SK-N-SH treated with all-trans-retinoic acid at 6 μM for 48 hours (cell line): ENCODE data around the gene ATP10B.

Experiments
- ATAC-seq: fragments of 200-7000 bp; cut with Tn5 transposase; 3 replicates; pipeline ENCODE4 v1.9.1; 2020; ENCODE audit warnings: mild to moderate bottlenecking, moderate library complexity
- ARNTL ChIP-seq: fragments of 450-650 bp; formaldehyde crosslinking; IDR thresholded peaks from 2 replicates; pipeline ENCODE4 v1.5.0; 2020; ENCODE audit warnings: low read depth, mild to moderate bottlenecking, moderate library complexity, borderline replicate concordance
- BACH2 ChIP-seq: fragments of 250-450 bp; sonication (Bioruptor Pico); IDR thresholded peaks from 2 replicates; pipeline ENCODE4 v1.9.0; 2021; ENCODE audit warnings: mild to moderate bottlenecking, borderline replicate concordance
- CSDC2 ChIP-seq: fragments of 250-450 bp; sonication (Bioruptor Pico); IDR thresholded peaks from 2 replicates; pipeline ENCODE4 v1.5.0; 2020; ENCODE audit warnings: mild to moderate bottlenecking, moderate library complexity
- ESRRG ChIP-seq: fragments of 250-450 bp; sonication (Bioruptor Pico); IDR thresholded peaks from 2 replicates; pipeline ENCODE4 v1.6.1; 2021; ENCODE audit warnings: mild to moderate bottlenecking
- GLIS3 ChIP-seq: fragments of 250-450 bp; sonication (Bioruptor Pico); IDR thresholded peaks from 2 replicates; pipeline ENCODE4 v1.5.0; 2020; ENCODE audit warnings: mild to moderate bottlenecking, moderate library complexity
- ISL1 ChIP-seq: fragments of 250-450 bp; sonication (Bioruptor Pico); IDR thresholded peaks from 2 replicates; pipeline ENCODE4 v2.1.2; 2022; ENCODE audit warnings: mild to moderate bottlenecking, moderate library complexity
- OSR1 ChIP-seq: fragments of 250-450 bp; sonication (Bioruptor Pico); IDR thresholded peaks from 2 replicates; pipeline ENCODE4 v1.8.0; 2022; ENCODE audit warnings: moderate library complexity, mild to moderate bottlenecking, inconsistent platforms
- PPARA ChIP-seq: fragments of 250-450 bp; sonication (Bioruptor Pico); IDR thresholded peaks from 2 replicates; pipeline ENCODE4 v1.5.0; 2020; ENCODE audit warnings: mild to moderate bottlenecking, borderline replicate concordance
- RARB ChIP-seq: fragments of 250-450 bp; sonication (Bioruptor Pico); IDR thresholded peaks from 2 replicates; pipeline ENCODE4 v1.8.0; 2021; ENCODE audit warnings: mild to moderate bottlenecking, moderate library complexity
- SNAI2 ChIP-seq: fragments of 250-450 bp; sonication (Bioruptor Pico); IDR thresholded peaks from 2 replicates; pipeline ENCODE4 v1.5.0; 2020; ENCODE audit warnings: mild to moderate bottlenecking, moderate library complexity
- TCF4 ChIP-seq: fragments of 250-450 bp; sonication (Bioruptor Pico); IDR thresholded peaks from 2 replicates; pipeline ENCODE4 v1.8.0; 2021; ENCODE audit warnings: mild to moderate bottlenecking, moderate library complexity, borderline replicate concordance
- TOX ChIP-seq: fragments of 250-450 bp; sonication (Bioruptor Pico); IDR thresholded peaks from 2 replicates; pipeline ENCODE4 v1.8.0; 2021; ENCODE audit warnings: mild to moderate bottlenecking, moderate library complexity, borderline replicate concordance
- ZC3H10 ChIP-seq: fragments of 250-450 bp; sonication (Bioruptor Pico); IDR thresholded peaks from 2 replicates; pipeline ENCODE4 v1.5.1; 2021; ENCODE audit warnings: mild to moderate bottlenecking, moderate library complexity
- ZFP3 ChIP-seq: fragments of 250-450 bp; sonication (Bioruptor Pico); IDR thresholded peaks from 2 replicates; pipeline ENCODE4 v1.5.0; 2020; ENCODE audit warnings: mild to moderate bottlenecking, moderate library complexity
- ZFP30 ChIP-seq: fragments of 450-650 bp; formaldehyde crosslinking; IDR thresholded peaks from 2 replicates; pipeline ENCODE4 v1.5.0; 2022; ENCODE audit warnings: mild to moderate bottlenecking, moderate library complexity
- ZNF565 ChIP-seq: fragments of 450-650 bp; formaldehyde crosslinking; conservative IDR thresholded peaks from 2 replicates; pipeline ENCODE4 v1.5.0; 2020; ENCODE audit warnings: low read depth, mild to moderate bottlenecking, moderate library complexity
- ZNF70 ChIP-seq: fragments of 450-650 bp; formaldehyde crosslinking; IDR thresholded peaks from 2 replicates; pipeline ENCODE4 v1.5.0; 2020; ENCODE audit warnings: mild to moderate bottlenecking, moderate library complexity
- ZNF8 ChIP-seq: fragments of 450-650 bp; formaldehyde crosslinking; IDR thresholded peaks from 2 replicates; pipeline ENCODE4 v1.5.0; 2020; ENCODE audit warnings: mild to moderate bottlenecking, moderate library complexity
- TF ChIP-seq, protein P1 (sequence below): fragments of 250-450 bp; sonication (Bioruptor Pico); IDR thresholded peaks from 2 replicates; pipeline ENCODE4 v1.8.0; 2021; ENCODE audit warnings: low read depth, mild to moderate bottlenecking, moderate library complexity, borderline replicate concordance
- TF ChIP-seq, protein P2 (sequence below): fragments of 250-450 bp; sonication (Bioruptor Pico); IDR thresholded peaks from 2 replicates; pipeline ENCODE4 v1.5.1; 2021; ENCODE audit warnings: mild to moderate bottlenecking, moderate library complexity
- TF ChIP-seq, protein P3 (sequence below): fragments of 250-450 bp; sonication (Bioruptor Pico); IDR thresholded peaks from 2 replicates; pipeline ENCODE4 v1.8.0; 2020; ENCODE audit warnings: mild to moderate bottlenecking, moderate library complexity, borderline replicate concordance
- TF ChIP-seq, protein P4 (sequence below): fragments of 250-450 bp; sonication (Bioruptor Pico); IDR thresholded peaks from 2 replicates; pipeline ENCODE4 v1.5.1; 2020; ENCODE audit warnings: low read depth, mild to moderate bottlenecking, moderate library complexity
- TF ChIP-seq, protein P5 (sequence below): fragments of 250-450 bp; sonication (Bioruptor Pico); IDR thresholded peaks from 2 replicates; pipeline ENCODE4 v1.5.0; 2020; ENCODE audit warnings: mild to moderate bottlenecking, moderate library complexity

The ATP10B gene

DNA sequence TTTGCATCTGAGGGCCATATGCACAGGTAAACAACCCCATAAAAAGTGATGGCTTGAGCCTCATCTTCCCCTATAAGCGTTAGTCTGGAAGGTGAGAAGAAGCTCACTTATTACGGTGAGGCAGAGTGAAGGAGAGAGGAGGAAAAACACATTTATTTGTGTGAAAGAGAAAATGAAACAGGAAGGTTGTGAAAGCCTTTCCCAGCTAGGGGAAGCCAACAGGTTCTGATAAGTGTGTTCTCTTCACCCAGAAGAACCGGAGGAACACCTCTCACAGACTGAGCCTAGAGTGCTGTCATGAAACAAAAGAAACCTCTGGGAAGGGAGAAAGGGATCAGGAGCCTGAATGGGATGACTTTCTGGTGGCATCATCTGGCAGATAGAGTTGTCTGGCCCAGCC, 237.9 kb downstream of the ATP10B start:
- no peak for ATAC-seq

DNA sequence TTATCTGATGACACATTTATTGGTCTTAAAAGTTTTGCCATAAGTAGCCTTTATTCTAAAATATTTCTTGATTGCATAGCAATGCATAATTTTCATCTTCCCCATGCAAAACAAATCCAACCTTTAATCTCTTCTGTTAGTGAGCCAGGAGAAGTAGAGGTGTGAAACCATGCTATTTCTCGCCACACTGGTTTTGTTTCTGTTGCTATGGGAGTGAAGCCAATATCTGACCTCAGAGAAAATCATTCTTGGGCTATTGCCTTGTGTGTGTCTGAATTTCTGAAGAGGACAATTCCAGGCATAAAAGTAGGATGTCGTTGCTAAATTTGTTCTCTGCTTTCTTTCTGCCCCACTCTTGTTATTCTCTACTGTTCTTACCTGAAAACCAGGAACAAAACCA, 246.7 kb downstream of the ATP10B start:
- TF ChIP-seq ESRRG (CRISPR knock-in tag) = no peak
- TF ChIP-seq, protein P1, sequence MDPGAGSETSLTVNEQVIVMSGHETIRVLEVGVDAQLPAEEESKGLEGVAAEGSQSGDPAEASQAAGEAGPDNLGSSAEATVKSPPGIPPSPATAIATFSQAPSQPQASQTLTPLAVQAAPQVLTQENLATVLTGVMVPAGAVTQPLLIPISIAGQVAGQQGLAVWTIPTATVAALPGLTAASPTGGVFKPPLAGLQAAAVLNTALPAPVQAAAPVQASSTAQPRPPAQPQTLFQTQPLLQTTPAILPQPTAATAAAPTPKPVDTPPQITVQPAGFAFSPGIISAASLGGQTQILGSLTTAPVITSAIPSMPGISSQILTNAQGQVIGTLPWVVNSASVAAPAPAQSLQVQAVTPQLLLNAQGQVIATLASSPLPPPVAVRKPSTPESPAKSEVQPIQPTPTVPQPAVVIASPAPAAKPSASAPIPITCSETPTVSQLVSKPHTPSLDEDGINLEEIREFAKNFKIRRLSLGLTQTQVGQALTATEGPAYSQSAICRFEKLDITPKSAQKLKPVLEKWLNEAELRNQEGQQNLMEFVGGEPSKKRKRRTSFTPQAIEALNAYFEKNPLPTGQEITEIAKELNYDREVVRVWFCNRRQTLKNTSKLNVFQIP (CRISPR knock-in tag) = no peak
- TF ChIP-seq BACH2 (CRISPR knock-in tag) = no peak
- TF ChIP-seq OSR1 (CRISPR knock-in tag) = no peak
- no peak for TF ChIP-seq ARNTL
- no peak for TF ChIP-seq ZNF70 (CRISPR knock-in tag)
- no peak for TF ChIP-seq SNAI2
- TF ChIP-seq ZC3H10 (CRISPR knock-in tag) = no peak
- TF ChIP-seq, protein P2, sequence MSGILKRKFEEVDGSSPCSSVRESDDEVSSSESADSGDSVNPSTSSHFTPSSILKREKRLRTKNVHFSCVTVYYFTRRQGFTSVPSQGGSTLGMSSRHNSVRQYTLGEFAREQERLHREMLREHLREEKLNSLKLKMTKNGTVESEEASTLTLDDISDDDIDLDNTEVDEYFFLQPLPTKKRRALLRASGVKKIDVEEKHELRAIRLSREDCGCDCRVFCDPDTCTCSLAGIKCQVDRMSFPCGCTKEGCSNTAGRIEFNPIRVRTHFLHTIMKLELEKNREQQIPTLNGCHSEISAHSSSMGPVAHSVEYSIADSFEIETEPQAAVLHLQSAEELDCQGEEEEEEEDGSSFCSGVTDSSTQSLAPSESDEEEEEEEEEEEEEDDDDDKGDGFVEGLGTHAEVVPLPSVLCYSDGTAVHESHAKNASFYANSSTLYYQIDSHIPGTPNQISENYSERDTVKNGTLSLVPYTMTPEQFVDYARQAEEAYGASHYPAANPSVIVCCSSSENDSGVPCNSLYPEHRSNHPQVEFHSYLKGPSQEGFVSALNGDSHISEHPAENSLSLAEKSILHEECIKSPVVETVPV (CRISPR knock-in tag) = no peak
- TF ChIP-seq ZNF565 (CRISPR knock-in tag) = no peak
- no peak for TF ChIP-seq ZFP3 (CRISPR knock-in tag)
- TF ChIP-seq, protein P3, sequence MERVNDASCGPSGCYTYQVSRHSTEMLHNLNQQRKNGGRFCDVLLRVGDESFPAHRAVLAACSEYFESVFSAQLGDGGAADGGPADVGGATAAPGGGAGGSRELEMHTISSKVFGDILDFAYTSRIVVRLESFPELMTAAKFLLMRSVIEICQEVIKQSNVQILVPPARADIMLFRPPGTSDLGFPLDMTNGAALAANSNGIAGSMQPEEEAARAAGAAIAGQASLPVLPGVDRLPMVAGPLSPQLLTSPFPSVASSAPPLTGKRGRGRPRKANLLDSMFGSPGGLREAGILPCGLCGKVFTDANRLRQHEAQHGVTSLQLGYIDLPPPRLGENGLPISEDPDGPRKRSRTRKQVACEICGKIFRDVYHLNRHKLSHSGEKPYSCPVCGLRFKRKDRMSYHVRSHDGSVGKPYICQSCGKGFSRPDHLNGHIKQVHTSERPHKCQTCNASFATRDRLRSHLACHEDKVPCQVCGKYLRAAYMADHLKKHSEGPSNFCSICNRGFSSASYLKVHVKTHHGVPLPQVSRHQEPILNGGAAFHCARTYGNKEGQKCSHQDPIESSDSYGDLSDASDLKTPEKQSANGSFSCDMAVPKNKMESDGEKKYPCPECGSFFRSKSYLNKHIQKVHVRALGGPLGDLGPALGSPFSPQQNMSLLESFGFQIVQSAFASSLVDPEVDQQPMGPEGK (CRISPR knock-in tag) = no peak
- TF ChIP-seq, protein P4, sequence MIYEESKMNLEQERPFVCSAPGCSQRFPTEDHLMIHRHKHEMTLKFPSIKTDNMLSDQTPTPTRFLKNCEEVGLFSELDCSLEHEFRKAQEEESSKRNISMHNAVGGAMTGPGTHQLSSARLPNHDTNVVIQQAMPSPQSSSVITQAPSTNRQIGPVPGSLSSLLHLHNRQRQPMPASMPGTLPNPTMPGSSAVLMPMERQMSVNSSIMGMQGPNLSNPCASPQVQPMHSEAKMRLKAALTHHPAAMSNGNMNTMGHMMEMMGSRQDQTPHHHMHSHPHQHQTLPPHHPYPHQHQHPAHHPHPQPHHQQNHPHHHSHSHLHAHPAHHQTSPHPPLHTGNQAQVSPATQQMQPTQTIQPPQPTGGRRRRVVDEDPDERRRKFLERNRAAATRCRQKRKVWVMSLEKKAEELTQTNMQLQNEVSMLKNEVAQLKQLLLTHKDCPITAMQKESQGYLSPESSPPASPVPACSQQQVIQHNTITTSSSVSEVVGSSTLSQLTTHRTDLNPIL (CRISPR knock-in tag) = no peak
- TF ChIP-seq RARB = no peak
- no peak for TF ChIP-seq ZNF8 (CRISPR knock-in tag)
- no peak for TF ChIP-seq ISL1 (CRISPR knock-in tag)
- no peak for TF ChIP-seq TCF4 (CRISPR knock-in tag)
- ATAC-seq = no peak

More for the DNA sequence above, 237.9 kb downstream of the ATP10B start:
- TF ChIP-seq ZNF565 (CRISPR knock-in tag) (no peak), TOX (no peak), PPARA (CRISPR knock-in tag) (no peak), RARB (no peak), ARNTL (no peak), ISL1 (CRISPR knock-in tag) (no peak), ZFP3 (CRISPR knock-in tag) (no peak), ZC3H10 (CRISPR knock-in tag) (no peak), ZFP30 (no peak), GLIS3 (CRISPR knock-in tag) (no peak), OSR1 (CRISPR knock-in tag) (no peak), ZNF8 (CRISPR knock-in tag) (no peak), SNAI2 (no peak), ZNF70 (CRISPR knock-in tag) (no peak), ESRRG (CRISPR knock-in tag) (no peak), CSDC2 (CRISPR knock-in tag) (no peak)
- TF ChIP-seq, protein P5, sequence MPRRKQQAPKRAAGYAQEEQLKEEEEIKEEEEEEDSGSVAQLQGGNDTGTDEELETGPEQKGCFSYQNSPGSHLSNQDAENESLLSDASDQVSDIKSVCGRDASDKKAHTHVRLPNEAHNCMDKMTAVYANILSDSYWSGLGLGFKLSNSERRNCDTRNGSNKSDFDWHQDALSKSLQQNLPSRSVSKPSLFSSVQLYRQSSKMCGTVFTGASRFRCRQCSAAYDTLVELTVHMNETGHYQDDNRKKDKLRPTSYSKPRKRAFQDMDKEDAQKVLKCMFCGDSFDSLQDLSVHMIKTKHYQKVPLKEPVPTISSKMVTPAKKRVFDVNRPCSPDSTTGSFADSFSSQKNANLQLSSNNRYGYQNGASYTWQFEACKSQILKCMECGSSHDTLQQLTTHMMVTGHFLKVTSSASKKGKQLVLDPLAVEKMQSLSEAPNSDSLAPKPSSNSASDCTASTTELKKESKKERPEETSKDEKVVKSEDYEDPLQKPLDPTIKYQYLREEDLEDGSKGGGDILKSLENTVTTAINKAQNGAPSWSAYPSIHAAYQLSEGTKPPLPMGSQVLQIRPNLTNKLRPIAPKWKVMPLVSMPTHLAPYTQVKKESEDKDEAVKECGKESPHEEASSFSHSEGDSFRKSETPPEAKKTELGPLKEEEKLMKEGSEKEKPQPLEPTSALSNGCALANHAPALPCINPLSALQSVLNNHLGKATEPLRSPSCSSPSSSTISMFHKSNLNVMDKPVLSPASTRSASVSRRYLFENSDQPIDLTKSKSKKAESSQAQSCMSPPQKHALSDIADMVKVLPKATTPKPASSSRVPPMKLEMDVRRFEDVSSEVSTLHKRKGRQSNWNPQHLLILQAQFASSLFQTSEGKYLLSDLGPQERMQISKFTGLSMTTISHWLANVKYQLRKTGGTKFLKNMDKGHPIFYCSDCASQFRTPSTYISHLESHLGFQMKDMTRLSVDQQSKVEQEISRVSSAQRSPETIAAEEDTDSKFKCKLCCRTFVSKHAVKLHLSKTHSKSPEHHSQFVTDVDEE (CRISPR knock-in tag) = no peak
- TF ChIP-seq, protein P3 (CRISPR knock-in tag) = no peak
- TF ChIP-seq, protein P2 (CRISPR knock-in tag) = no peak
